ENCODE measurements around the gene VIPR1.

The VIPR1 gene

DNA sequence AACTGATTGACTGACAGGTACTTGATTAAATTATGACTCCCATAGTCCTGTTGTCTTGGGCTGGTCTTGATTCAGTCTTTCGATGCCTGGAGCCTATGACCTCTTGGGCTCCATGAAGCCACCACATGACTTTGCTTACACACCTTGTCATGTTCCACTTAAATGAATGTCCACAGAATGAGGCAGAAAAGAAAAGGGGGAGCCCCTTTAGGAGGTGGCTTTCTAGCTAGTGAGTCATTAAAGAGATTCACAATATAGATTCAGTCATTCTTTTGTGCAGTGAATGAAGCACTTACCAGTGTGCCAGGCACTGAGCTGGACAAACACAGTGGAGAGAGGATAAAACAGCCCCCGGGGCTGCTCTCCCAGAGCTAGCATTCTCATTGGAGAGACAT lies 17.1 kb downstream of the VIPR1 start:
- no peaks in the 10 kb centered on the region for H3K9me3 ChIP-seq (replicated peaks in 1 of 11)
- H3K27ac ChIP-seq, result no peak overlapping the region
- H3K4me2 ChIP-seq, result peak overlapping the region in 10 of 11 experiments; percentile 26 to 65 (median 50); a peak in 13 of 22 replicates
- peaks cover 31 to 55% (median 42%) of the 10 kb centered on the region in 10 experiments for H3K4me1 ChIP-seq
- H3K27me3 ChIP-seq, result no peaks in the 10 kb centered on the region
- no peak overlapping the region for H3K4me3 ChIP-seq
- H3K9ac ChIP-seq, result no peak overlapping the region
- H3K36me3 ChIP-seq, result peaks cover 0 to 11% (median 0%) of the 10 kb centered on the region in 11 experiments; a peak in 3 of 22 replicates
- TF ChIP-seq Cebpa-rat (IDR thresholded peaks at IDR 0.05), result no peak
- no peaks in the 10 kb centered on the region for H4K20me1 ChIP-seq

DNA sequence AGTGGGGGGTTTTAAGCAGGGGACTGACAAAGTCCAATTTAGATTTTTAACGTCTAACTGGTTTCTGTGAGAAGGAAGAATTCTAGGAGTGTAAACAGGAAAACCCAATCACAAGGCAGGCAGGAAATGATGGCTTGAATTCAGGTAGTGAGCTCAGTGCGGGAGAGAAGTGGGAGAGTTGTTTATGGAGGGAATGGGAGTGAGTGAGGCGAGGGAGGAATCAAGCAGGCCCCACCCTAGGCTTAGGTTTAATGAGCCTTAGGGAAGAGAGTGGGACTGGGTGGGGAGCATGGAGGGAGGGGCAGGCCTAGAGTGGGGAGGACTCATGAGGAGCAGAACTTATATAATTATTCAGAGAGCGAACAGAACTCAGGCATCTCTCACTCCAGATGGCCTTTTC lies 17.9 kb downstream of the VIPR1 start:
- H3K27me3 ChIP-seq, result no peaks in the 10 kb centered on the region
- H3K9me3 ChIP-seq (replicated peaks in 1 of 11), result no peaks in the 10 kb centered on the region
- no peaks in the 10 kb centered on the region for H4K20me1 ChIP-seq
- peaks cover 31 to 55% (median 42%) of the 10 kb centered on the region in 10 experiments for H3K4me1 ChIP-seq
- H3K4me2 ChIP-seq, result peak overlapping the region; percentile 11 to 65 (median 47); a peak in 19 of 22 replicates
- no peak for TF ChIP-seq Cebpa-rat (IDR thresholded peaks at IDR 0.05)
- H3K9ac ChIP-seq, result no peak overlapping the region
- H3K27ac ChIP-seq, result no peak overlapping the region
- H3K4me3 ChIP-seq, result no peak overlapping the region
- H3K36me3 ChIP-seq, result peaks cover 0 to 7% (median 0%) of the 10 kb centered on the region in 11 experiments; a peak in 3 of 22 replicates

DNA sequence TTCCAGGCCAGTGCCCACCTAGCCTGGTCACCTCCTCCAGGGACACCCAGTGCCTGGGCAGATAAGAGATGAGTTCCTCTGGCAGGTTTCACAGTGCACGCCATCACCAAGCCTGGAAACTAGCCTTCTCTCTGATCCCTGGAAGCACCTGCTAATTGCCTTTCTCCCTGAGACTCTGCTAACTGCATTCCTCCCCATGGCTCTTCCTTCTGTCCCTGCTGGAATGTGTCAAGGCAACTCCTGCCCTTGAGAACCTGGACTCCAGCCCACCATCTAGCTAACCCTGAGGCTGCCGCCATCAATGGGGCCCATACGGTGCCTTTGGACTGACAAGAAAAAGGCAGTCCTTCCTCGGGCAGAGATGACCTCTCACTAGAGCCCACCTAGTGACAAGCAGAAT lies 18.5 kb downstream of the VIPR1 start:
- no peak overlapping the region for H3K27ac ChIP-seq
- peaks cover 0 to 7% (median 0%) of the 10 kb centered on the region in 11 experiments; a peak in 2 of 22 replicates for H3K36me3 ChIP-seq
- no peaks in the 10 kb centered on the region for H3K9me3 ChIP-seq (replicated peaks in 1 of 11)
- H3K9ac ChIP-seq, result no peak overlapping the region
- no peaks in the 10 kb centered on the region for H4K20me1 ChIP-seq
- H3K27me3 ChIP-seq, result no peaks in the 10 kb centered on the region
- TF ChIP-seq Cebpa-rat (IDR thresholded peaks at IDR 0.05), result no peak
- no peak overlapping the region for H3K4me3 ChIP-seq
- peak overlapping the region in 8 of 11 experiments; percentile 26 to 65 (median 54); a peak in 10 of 22 replicates for H3K4me2 ChIP-seq
- peaks cover 31 to 56% (median 42%) of the 10 kb centered on the region in 10 experiments for H3K4me1 ChIP-seq

DNA sequence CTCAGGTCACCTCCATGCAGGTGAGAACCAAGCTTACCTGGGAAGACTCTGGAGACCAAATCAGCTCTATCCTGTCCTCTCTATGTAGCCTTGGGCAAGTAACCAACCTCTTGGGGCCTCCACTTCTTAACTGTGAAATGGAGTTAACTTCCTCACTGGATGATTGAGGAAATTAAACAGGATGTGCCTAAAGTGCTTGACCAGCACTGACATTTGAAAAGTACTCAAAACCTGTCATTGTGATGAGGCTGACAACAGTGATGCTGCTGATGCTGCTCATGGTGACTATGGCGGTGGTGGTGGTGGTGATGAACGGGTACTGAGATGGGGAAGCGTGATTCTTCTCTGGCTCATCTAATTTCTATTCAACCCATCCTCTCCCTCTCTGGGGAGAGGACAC lies 22.3 kb downstream of the VIPR1 start:
- peaks cover 62 to 78% (median 71%) of the 10 kb centered on the region in 10 experiments for H3K4me1 ChIP-seq
- H3K4me2 ChIP-seq, result peak overlapping the region in 10 of 11 experiments; percentile 32 to 95 (median 84); a peak in 19 of 22 replicates
- H3K27me3 ChIP-seq, result no peaks in the 10 kb centered on the region
- H4K20me1 ChIP-seq, result no peaks in the 10 kb centered on the region
- H3K9me3 ChIP-seq (replicated peaks in 1 of 11), result no peaks in the 10 kb centered on the region
- no peak for TF ChIP-seq Cebpa-rat (IDR thresholded peaks at IDR 0.05)
- H3K27ac ChIP-seq, result peak overlapping the region in 6 of 11 experiments; percentile 18 to 97 (median 86); a peak in 10 of 22 replicates
- H3K9ac ChIP-seq, result no peak overlapping the region
- no peak overlapping the region for H3K4me3 ChIP-seq
- peaks cover 0 to 7% (median 0%) of the 10 kb centered on the region in 11 experiments; a peak in 2 of 22 replicates for H3K36me3 ChIP-seq

DNA sequence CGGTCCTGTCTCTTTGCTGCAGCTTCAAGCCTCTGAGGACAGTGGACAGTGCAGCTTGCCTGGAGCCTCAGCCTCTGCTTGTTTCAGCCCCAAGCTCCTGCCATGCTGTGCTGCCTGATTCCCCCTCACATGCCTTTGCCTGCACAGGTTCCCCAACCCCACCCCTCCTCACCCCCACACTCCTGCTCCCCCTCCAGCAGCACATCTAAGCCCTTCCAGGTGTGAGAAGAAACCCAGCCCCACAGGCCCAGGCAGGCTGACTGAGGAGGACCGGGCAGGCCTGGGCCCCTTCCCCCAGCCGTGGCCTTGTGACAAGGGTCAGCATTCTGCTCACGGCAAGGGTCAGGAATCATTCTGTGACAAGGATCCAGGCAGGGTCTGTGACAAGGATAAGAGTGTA lies 22.8 kb downstream of the VIPR1 start:
- Histone ChIP-seq H3K4me3 (no peak overlapping the region), H3K36me3 (peaks cover 0 to 7% (median 0%) of the 10 kb centered on the region in 11 experiments; a peak in 2 of 22 replicates), H3K4me1 (peaks cover 62 to 78% (median 71%) of the 10 kb centered on the region in 10 experiments), H3K27ac (peak overlapping the region in 9 of 11 experiments; percentile 63 to 97 (median 77); a peak in 18 of 22 replicates), H4K20me1 (no peaks in the 10 kb centered on the region), H3K9ac (peak overlapping the region in 7 of 11 experiments; percentile 4 to 73 (median 59); a peak in 6 of 22 replicates), H3K9me3 (replicated peaks in 1 of 11) (no peaks in the 10 kb centered on the region), H3K27me3 (no peaks in the 10 kb centered on the region), H3K4me2 (peak overlapping the region; percentile 69 to 95 (median 87); a peak in 20 of 22 replicates)
- TF ChIP-seq Cebpa-rat (IDR thresholded peaks at IDR 0.05), result no peak

DNA sequence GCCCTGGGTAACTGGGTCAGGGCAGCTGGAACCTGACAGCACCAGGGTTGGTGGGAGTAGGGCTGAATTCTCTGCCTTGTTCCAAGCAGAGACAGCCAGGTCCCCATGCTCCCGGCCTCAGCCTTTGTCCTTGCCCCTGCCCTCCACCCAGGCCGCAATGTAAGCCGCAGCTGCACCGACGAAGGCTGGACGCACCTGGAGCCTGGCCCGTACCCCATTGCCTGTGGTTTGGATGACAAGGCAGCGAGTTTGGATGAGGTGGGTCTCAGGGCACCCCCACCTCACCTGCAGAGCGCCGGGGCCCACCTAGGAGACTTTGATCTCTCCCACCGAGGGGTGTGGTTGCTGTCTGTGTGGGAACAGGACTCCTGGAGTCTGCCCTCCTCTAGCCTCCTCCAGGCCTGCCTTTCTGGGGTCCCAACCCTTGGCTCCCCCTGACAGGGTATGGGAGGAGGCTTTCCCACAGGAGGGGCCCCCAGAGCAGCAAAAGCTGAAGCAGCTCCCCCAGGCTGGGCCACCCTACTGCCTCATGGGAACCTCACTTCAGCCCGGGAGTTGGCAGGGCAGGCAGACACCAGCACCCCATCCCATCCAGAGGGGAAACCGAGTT lies 23.4 kb downstream of the VIPR1 start:
- Histone ChIP-seq H3K27ac (peak overlapping the region in 9 of 11 experiments; percentile 63 to 97 (median 77); a peak in 18 of 22 replicates), H3K27me3 (no peaks in the 10 kb centered on the region), H3K9ac (peak overlapping the region in 9 of 11 experiments; percentile 16 to 73 (median 62); a peak in 16 of 22 replicates), H3K9me3 (replicated peaks in 1 of 11) (no peaks in the 10 kb centered on the region), H4K20me1 (no peaks in the 10 kb centered on the region), H3K4me1 (peaks cover 62 to 78% (median 71%) of the 10 kb centered on the region in 10 experiments), H3K4me3 (no peak overlapping the region; a peak in 1 of 20 replicates), H3K4me2 (peak overlapping the region; percentile 69 to 95 (median 87)), H3K36me3 (peaks cover 0 to 7% (median 0%) of the 10 kb centered on the region in 11 experiments; a peak in 2 of 22 replicates)
- TF ChIP-seq Cebpa-rat (IDR thresholded peaks at IDR 0.05), result no peak

DNA sequence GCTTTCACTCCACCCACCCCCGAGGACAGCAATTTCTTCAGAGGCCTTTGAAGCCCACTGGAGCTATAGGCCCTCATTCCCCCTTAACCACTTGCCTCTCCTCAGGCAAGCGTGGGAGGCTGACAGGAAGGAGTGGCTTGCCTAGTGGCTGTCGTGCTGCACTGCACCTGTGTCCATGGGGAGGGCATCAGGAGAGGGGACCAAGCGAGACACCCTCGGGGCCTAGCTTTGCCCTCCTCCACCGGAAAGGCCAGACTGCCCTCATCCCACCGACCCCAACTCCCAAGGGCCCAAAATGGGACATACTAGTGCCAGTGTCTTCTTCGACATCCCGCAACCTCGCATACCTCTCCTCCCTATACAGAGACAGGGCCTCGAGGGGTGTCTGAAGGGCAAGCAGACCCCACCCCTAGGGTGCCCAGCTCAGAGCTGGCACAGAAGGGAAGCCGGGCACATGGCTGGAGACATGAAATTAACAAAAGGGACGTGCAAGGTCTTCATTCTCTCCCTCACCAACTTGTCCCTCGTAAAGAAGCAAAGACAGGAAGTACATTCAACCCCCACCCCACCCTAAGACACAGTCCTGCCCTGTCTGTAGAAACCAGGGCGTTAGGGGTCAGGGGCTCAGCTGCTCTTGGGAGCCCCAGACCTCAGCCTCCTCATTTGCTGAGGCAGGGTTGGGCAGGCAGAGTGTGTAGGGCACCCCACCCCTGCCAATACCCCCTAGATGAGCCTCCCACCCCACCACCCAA lies 24.3 kb downstream of the VIPR1 start:
- H3K36me3 ChIP-seq, result peaks cover 0 to 12% (median 0%) of the 10 kb centered on the region in 11 experiments; a peak in 2 of 22 replicates
- no peaks in the 10 kb centered on the region for H3K9me3 ChIP-seq (replicated peaks in 1 of 11)
- H4K20me1 ChIP-seq, result no peaks in the 10 kb centered on the region
- H3K27me3 ChIP-seq, result no peaks in the 10 kb centered on the region
- H3K4me2 ChIP-seq, result peak overlapping the region; percentile 69 to 95 (median 87)
- peaks cover 59 to 84% (median 79%) of the 10 kb centered on the region in 10 experiments for H3K4me1 ChIP-seq
- TF ChIP-seq Cebpa-rat (IDR thresholded peaks at IDR 0.05), result no peak
- H3K9ac ChIP-seq, result peak overlapping the region in 9 of 11 experiments; percentile 31 to 73 (median 62); a peak in 16 of 22 replicates
- peak overlapping the region in 10 of 11 experiments; percentile 17 to 97 (median 76); a peak in 19 of 22 replicates for H3K27ac ChIP-seq
- peak overlapping the region in 1 of 10 experiments; percentile 16; a peak in 2 of 20 replicates for H3K4me3 ChIP-seq

DNA sequence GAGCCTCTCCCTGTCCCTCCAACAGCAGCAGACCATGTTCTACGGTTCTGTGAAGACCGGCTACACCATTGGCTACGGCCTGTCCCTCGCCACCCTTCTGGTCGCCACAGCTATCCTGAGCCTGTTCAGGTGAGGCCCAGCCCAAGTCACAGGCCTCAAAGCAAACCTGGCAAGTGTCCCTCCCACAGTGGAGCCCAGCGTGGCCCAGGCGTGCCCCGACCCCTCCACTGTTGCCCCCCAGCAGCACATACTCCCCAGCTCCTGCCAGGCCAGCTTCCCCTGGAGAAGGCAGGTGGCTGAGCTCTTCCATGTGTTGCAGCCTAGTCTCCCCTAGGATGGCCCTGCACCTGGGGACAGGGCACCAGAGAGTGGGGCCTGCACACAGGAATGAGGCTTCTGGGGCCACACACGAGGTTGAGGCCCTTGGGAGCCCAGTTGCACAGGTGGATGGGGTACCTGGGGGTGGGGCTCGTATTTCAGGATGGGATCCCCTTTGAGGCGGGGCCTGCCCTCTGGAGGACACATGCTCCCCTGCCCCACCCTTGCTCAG lies 25.0 kb downstream of the VIPR1 start:
- Histone ChIP-seq H4K20me1 (no peaks in the 10 kb centered on the region), H3K27me3 (no peaks in the 10 kb centered on the region), H3K9me3 (replicated peaks in 1 of 11) (no peaks in the 10 kb centered on the region), H3K4me1 (peaks cover 59 to 91% (median 85%) of the 10 kb centered on the region in 10 experiments), H3K4me2 (peak overlapping the region; percentile 69 to 95 (median 87)), H3K4me3 (peak overlapping the region in 1 of 10 experiments; percentile 16; a peak in 1 of 20 replicates), H3K27ac (peak overlapping the region in 10 of 11 experiments; percentile 17 to 97 (median 76); a peak in 19 of 22 replicates), H3K9ac (peak overlapping the region in 9 of 11 experiments; percentile 31 to 73 (median 59); a peak in 15 of 22 replicates), H3K36me3 (peaks cover 0 to 12% (median 0%) of the 10 kb centered on the region in 11 experiments; a peak in 2 of 22 replicates)
- no peak for TF ChIP-seq Cebpa-rat (IDR thresholded peaks at IDR 0.05)
